Thoracic aorta (tissue), 2 donors: ENCODE data around the gene RGL3. TPM values are rescaled to one million over a fixed set of nuclear protein-coding genes. Genes with fewer than 3 reads are reported as not detected.

ENCODE experiments used
- ATAC-seq: fragments of 150-250 bp; one replicate; pipeline ENCODE4 v1.8.0; 2017; ENCODE audit warnings: low read depth; ENCODE audit not compliant: insufficient number of reproducible peaks, low FRiP score
- DNase-seq: peaks from one replicate; pipeline ENCODE4 v3.0.0-alpha.2; 2020; ENCODE audit warnings: low spot score
- H3K27ac ChIP-seq, 2 donors: fragments of 200-600 bp; sonication (generic); 1 replicate in 1 of 2; 2 replicates in 1 of 2; pipeline ENCODE4 v1.5.1; 2016; ENCODE audit warnings: mild to moderate bottlenecking in 2 of 2, moderate library complexity in 2 of 2
- H3K27me3 ChIP-seq: fragments of 200-600 bp; sonication (generic); replicated peaks from 2 replicates; pipeline ENCODE4 v1.6.0; 2016; ENCODE audit warnings: mild to moderate bottlenecking; ENCODE audit not compliant: insufficient read depth
- H3K36me3 ChIP-seq: fragments of 200-600 bp; sonication (generic); one replicate; pipeline ENCODE4 v1.5.1; 2016
- H3K4me1 ChIP-seq, 2 donors: fragments of 200-600 bp; sonication (generic); 1 replicate in 1 of 2; 2 replicates in 1 of 2; pipeline versions ENCODE4 v1.5.1 to v1.6.0; 2016; ENCODE audit warnings: low read depth in 2 of 2, mild to moderate bottlenecking in 1 of 2; ENCODE audit not compliant: control insufficient read depth in 1 of 2
- H3K4me3 ChIP-seq: fragments of 200-600 bp; sonication (generic); 2 replicates; pipeline ENCODE4 v1.5.1; 2016; ENCODE audit warnings: mild to moderate bottlenecking
- H3K9me3 ChIP-seq: fragments of 200-600 bp; sonication (generic); 2 replicates; pipeline ENCODE4 v1.5.1; 2016
- CTCF ChIP-seq: fragments of 200-600 bp; sonication (generic); IDR thresholded peaks from one replicate; pipeline ENCODE4 v1.5.1; 2019; ENCODE audit warnings: antibody characterized with exemption
- total RNA-seq, 2 donors: library from RNA; depleted of rRNA; stranded (reverse); fragments of >200 nt; gene quantifications; one replicate each; pipeline versions ENCODE4 v1.1.0 to v1.2.3, GENCODE V29; 2016

The RGL3 gene
- total RNA-seq, 2 donors from 2014 or later, result 43.6 to 47.4 TPM

DNA sequence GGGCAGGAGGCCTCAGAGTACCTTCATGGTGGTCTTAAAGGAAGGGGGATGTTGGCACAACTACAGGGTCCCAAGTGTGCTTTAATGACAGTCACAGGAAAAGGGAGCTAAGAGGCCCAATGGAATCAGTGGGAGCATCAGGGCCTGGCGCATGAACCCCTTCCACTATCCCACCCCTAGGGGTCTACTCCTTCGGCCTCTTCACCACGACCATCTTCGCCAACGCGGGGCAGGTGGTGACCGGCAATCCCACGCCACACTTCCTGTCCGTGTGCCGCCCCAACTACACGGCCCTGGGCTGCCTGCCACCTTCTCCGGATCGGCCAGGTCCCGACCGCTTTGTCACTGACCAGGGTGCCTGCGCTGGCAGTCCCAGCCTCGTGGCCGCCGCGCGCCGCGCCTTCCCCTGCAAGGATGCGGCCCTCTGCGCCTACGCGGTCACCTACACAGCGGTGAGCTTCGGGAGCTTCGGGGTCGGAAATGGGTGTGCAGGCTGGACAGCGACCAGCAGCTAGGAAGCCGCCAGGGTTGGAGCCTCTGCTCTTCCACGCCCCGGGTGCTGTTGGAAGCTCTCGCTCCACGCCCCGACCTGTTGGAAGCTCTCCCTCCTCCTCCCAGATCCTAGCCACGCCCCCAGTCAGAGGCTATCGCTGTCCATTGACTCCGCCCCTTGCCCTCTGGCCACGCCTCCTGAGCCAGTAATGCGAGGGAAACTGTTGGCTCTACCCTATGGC, 57.9 kb downstream of the RGL3 start:
- Histone ChIP-seq H3K9me3 (no peaks in the 10 kb centered on the region), H3K27ac (no peak overlapping the region), H3K36me3 (peaks cover 28% of the 10 kb centered on the region), H3K27me3 (no peaks in the 10 kb centered on the region), H3K4me1 (peaks cover 0 to 4% of the 10 kb centered on the region in 2 donors), H3K4me3 (no peak overlapping the region)
- TF ChIP-seq CTCF, result no peak
- DNase-seq (no peak), ATAC-seq (no peak)

DNA sequence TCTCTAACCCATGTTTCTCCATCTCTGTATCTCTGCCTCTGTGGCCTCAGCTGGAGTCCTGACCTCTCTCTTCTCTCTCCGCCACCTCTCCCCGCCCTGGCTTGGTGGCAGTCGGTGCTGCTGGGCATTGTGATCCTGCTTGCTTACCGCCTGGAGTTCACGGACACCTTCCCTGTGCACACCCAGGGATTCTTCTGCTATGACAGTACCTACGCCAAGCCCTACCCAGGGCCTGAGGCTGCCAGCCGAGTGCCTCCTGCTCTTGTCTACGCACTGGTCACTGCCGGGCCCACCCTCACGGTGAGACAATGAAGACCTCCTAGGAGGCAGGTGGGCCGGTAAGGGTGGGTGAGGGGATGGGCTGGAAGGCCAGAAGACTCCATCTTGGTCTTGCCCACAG, 59.7 kb downstream of the RGL3 start:
- Histone ChIP-seq H3K9me3 (no peaks in the 10 kb centered on the region), H3K4me1 (peaks cover 0 to 11% of the 10 kb centered on the region in 2 donors), H3K4me3 (no peak overlapping the region), H3K27ac (no peak overlapping the region), H3K27me3 (no peaks in the 10 kb centered on the region), H3K36me3 (peaks cover 24% of the 10 kb centered on the region)
- TF ChIP-seq CTCF, result no peak
- ATAC-seq (no peak), DNase-seq (no peak)

DNA sequence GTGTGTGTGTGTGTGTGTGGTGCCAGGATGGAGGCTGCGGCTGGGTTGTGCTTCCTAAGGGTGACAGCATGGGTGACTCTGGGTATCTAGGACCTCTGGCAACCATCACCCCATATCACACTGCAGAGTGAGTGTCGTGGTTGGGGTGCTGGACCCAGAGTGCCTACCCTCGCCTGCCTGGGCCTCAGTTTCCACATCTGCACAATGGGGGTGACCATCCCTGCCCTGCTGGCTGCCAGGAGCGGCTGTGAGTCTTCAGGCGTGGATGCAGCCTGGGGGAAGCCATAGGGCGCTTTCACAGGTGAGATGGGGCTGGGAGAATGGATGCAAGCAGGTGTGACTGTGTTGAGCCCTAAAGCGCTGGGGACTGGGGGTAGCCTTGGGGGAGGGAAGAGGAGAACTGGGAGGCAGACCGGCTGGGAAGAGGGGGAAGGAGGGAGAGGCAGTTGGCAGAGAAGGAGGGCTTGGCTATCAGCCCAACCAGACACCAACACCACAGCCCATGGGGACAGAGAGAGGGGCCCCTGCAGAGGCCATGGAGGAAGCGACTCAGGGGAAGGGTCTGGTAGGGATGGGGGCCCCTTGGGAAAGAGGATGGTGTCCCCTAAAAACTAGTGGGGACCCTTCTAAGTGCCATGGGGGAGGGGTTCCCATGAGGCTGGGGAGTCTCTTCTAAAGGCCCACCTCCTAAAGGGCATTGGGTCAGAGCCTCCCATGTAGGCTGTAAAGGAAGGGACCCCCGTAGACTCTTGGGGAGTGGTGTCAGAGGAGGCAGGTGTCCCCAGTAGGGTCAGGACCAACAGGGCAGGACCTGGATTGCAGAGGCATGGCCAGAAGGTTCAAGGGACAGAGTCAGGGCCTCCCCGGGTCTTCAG, 62.2 kb downstream of the RGL3 start:
- Histone ChIP-seq H3K27me3 (no peaks in the 10 kb centered on the region), H3K4me3 (no peak overlapping the region), H3K9me3 (no peaks in the 10 kb centered on the region), H3K27ac (no peak overlapping the region), H3K4me1 (peaks cover 0 to 11% of the 10 kb centered on the region in 2 donors), H3K36me3 (peaks cover 17% of the 10 kb centered on the region)
- ATAC-seq (no peak), DNase-seq (no peak)
- no peak for TF ChIP-seq CTCF

GRCh38 chr19:11356074-11356397, 63.1 kb downstream of the RGL3 start:
- H3K27me3 ChIP-seq, result no peaks in the 10 kb centered on the region
- H3K27ac ChIP-seq, result peak overlapping the region; percentile 54 to 55
- no peaks in the 10 kb centered on the region for H3K9me3 ChIP-seq
- H3K36me3 ChIP-seq, result peaks cover 9% of the 10 kb centered on the region
- ATAC-seq (no peak), DNase-seq (no peak)
- peak overlapping the region; percentile 86 for H3K4me3 ChIP-seq
- no peak for TF ChIP-seq CTCF
- peaks cover 0 to 11% of the 10 kb centered on the region in 2 donors for H3K4me1 ChIP-seq
